Stimulated activated CD8-positive, alpha-beta memory T cell treated with anti-CD3 and anti-CD28 coated beads, Interleukin-4, amount 100 ng/mL, for 4 hours (primary cell): ENCODE measurements around the gene APOA4.

ENCODE experiments used
- DNase-seq, 2 donors: peaks; one replicate each; pipeline ENCODE4 v3.0.0-alpha.2; 2020; ENCODE audit warnings: low read depth in 2 of 2, low spot score in 1 of 2

The APOA4 gene

DNA sequence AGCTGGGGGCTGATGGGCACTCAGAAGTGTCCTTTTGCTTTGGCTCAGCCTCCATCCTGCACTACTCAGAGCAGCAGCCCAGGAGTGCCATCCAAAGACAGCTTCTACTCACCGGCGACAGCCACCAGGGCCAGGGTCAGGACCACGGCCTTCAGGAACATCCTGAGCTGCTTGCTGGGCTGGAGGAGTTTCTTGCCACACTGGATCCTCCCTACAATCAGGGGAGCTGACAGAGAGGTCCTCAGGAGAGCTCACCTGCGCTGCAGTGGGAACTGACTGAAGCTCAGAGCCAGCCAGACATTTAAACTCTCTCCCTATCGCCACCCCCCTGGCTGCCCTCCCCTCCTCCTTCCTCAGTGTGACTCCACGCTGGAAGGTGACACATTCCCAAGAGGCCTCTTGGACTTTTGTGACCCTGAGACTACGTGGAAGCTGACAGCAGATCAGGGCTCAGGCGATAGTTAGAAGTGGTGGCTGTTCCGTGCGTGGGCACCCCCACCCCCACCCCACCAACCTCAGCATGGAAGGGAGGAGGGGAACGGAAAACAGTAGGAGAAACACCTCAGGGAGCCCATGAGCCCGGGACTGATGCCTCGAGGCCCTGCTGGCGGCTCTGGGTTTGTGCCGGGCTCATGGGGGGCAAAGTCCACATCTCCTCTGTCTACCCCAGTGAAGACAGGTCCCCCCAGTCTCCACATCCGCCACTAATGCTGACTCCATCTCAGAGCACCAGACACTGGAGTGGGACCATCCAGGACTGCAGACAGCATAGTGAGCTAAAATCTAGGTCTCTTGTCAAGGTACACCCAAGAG is at the start of gene APOA4:
TSS of gene APOA4 (minus strand) at position 274 of the 813 bp plus-strand sequence. CDS start at position 161, 113 bp downstream.
- no peak for DNase-seq

DNA sequence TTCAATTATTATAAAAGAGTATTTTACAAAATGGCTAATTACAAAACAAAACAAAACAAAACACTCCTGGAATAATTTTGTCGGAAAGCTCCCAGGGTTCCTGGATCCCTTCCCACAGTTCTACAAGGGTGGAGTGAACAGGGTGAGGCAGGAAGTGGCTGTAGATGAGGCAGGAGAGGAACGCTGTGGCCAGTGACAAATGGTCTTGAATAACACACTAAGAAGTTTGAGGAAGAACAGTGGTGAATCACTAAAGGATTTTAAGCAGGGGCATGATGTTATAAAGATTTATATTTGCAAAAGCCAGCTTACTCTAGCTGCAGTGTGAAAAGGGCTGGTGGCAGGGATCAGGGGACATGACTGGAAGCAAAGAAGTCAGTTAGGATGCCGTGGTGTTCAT is 48.1 kb upstream of the APOA4 start:
- no peak for DNase-seq

DNA sequence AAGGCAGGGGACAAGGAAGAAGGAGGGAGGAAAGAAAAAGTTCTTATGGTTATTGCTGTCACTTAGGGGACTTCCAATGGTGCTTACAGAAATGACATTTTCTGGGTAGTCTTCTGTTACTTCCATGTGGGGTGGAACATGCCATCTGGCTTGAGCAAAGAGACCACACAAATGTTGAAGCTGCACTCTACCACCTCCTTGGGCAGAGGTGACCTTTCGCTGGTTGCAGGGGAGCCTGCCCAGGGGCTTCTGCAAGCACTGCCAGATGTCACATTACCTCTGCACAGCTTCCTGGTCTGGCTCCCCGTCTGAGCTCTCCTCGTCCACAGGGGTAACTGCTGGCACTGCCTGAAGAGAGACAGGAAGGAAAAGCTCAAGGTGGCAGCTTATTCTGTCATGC is 47.0 kb upstream of the APOA4 start:
- DNase-seq: no peak

DNA sequence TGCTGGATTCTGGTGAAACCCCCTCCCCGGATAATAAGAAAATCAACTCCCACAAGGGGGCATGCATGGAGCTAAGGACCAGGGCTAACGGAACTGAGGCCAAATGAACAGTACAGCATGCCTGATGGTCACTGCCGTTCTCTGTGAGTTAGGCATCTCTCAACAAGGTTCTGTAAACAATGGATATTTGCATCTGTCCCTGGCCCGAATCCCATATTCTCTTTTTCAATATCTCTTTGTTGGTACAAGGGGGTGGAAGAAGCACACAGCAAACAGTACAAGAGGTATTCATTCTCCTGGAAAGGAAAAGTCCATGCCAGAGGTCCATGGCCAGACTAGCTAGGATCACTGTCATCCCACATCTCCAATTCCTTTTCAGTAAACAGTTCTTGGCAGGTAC is 46.5 kb upstream of the APOA4 start:
- no peak for DNase-seq

DNA sequence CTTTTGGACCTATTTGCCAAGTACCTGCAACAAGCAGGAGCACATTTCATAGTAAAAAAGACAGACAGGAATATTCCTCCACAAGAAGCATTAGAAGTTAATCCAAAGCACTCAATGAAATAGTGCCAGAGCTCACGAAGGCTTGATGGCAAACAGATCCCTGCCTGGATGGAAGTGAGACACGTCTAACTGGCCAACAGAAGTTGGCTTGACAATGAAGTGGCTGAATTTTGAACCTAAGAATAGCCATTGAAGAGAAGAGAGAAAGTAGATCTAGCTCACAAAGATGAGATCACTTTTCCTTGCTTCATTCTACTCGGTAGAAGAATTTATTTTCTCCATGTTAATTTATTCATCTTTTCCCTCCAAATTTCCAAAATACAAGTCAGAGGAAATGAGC is 45.0 kb upstream of the APOA4 start:
- no peak for DNase-seq

DNA sequence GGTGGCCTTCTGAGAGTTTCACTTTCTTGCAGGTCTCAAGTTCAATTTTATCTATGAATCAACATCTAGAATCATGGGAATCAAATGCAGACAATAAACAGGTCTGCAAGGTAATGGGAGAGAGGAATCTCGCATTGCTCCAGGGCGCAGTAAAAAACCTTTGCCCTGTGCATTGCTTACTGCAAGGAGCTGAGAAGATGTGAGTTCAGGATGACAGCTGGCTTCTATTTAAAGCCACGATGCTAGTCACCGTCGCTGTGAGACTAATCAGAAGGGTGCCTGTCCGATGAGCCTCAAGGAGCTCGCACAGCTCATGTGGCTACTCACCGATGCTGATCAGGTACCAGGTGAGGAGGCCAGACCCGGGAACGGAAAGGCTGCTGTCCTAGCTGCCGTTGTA is 44.5 kb upstream of the APOA4 start:
- no peak for DNase-seq

DNA sequence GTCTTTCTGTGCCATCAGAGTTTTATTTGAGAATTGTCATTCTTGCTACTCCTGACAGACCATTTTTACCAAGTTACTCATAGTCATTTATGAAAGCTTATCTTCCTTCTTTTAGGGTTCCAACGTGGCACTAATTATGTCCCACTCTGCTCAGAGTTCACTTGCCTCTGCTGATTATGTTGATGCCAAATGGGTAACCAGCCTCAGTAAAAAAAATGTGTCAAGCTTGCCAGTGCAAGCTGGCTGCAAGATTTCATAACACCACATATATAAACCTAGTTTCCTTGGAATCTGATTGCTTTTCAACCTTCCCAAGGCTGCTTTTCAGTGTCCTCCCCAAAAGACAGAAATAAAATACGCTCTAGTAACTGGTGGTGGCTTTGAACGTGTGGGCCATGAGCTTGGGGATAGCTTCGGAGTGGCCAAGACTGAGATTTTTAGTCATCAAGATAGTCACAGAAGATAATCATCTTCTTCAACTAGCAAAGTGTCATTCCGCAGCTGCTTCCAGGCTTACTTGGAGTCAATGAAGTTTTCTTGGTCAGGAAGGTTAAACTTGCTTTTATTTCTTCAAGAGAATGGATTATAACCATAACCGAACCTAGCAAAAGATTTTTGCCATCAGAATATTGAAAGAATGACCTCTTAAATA is 43.8 kb upstream of the APOA4 start:
- DNase-seq: no peak

DNA sequence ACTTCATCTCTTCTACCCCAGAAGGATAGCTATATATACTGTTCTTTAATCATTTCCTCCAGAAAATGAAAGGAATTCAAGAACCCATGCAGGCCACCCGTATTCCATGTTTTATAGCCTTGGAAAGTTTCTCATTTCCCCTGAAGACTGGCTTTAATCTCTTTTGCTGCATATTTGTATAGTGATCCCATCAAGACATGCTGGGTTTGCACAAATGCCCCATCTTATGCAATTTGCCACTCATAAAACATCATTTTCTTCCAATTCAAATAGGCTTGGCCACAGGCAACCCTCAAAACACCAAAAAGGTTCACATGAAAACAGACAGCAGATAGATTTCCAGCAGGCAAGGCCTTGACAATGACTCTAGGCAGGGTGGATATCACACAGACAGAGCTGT is 42.6 kb upstream of the APOA4 start:
- no peak for DNase-seq

DNA sequence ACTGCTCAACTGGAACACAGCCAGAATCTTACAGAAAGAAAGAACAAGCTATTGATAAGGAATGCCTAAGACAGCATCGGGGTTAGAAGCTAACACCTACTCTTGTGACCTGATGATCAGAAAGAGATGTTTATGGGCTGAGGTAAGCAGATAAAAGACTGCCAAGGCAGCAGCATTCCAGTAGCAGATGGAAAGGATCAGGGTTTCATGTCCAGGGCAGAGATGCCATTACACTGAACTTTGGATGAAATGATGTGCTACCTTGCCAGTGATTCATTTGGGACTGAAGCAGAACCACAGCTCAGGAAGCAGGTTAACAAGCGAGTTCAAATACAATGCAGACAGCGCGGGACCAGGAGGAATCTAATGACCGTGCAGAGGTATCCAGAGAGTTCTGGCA is 41.4 kb upstream of the APOA4 start:
- DNase-seq: no peak

DNA sequence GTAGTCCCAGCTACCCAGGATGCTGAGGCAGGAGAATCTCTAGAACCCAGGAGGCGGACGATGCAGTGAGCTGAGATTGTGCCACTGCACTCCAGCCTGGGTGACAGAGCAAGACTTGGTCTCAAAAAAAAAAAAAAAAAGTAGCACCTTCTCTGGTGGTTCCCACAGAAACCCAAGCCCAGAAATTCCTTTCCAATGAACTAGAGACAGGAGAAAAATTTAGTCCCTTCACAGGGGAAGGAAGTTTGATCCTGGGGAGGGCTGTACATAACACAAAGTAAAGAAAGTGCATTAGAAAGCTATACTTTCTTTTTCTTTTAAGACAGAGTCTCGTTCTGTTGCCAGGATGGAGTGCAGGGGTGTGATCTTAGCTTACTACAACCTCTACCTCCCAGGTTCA is 39.8 kb upstream of the APOA4 start:
- DNase-seq: no peak

DNA sequence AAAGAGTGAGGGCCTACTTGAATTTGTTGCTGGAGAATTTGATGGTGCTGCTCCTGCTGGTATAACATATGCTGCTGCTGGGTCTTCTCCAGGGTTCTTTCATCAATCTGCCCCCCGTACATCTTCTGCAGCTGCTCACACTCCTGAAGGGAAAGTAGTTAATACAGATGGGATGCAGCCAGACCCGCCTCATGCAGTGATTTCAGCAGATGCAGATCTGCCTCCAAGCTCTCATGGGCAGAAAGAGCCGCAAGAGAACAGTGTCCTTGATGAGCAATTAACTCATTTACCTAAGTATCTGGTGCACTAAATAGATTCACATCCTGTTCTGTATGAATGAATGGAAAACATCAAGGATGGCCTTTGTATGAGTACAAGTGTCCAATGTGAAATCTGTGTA is 39.1 kb upstream of the APOA4 start:
- no peak for DNase-seq

DNA sequence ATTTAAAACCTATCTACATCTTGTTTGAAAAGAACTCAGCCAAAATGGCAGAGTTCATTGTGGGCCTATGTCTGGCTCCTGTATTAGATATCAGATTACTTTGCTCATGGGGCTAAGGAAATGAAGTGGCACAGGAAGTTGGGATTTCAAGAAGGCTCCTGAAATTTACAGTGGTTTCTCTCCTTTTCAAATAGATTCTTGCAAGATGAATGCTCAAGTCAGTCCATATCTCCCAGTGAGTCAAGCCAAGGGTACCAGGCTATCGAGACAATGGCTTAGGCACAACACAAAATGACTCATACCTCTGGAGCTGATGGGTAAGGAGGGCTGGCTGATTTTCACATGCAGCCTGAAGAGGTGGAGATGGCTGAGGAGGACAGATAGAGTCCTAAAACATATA is 38.4 kb upstream of the APOA4 start:
- no peak for DNase-seq

DNA sequence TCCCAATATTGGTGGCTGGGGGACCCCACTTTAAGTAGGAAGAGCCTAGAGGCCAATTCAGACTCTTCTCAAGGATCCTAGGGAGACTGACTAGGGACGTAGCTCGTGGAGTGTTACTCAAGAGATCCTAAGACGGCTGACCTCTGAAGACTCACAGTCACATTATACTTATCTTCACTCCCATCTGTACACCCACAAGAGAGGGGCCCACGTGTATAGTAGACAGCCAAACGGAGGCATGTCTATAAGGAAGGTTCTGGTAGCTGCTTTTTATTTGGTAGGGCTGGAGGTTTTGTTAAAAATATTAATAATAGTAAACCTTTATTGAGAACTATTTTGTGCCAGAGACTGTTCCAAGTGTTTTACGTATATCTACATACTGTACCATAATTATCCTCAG is 37.2 kb upstream of the APOA4 start:
- no peak for DNase-seq

DNA sequence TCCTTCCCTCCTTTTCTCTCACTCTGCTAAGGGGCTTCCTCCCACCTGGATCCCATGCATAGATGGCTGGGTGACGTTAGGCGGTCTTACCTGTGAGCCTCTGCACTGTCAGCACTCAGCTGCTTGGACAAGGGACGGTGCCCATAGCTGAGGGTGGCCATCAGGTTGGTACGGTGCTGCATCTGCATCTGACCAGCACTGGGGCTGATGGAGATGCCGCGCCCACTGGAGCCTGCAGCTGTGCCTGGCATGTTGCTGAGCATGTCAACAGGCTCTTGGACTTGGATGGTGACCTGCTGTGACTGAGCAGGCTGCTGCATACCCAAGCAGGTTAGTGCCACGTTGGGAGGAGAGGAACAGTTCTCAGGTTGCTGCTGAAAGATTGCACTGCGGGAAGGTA is 36.1 kb upstream of the APOA4 start:
- DNase-seq: no peak

DNA sequence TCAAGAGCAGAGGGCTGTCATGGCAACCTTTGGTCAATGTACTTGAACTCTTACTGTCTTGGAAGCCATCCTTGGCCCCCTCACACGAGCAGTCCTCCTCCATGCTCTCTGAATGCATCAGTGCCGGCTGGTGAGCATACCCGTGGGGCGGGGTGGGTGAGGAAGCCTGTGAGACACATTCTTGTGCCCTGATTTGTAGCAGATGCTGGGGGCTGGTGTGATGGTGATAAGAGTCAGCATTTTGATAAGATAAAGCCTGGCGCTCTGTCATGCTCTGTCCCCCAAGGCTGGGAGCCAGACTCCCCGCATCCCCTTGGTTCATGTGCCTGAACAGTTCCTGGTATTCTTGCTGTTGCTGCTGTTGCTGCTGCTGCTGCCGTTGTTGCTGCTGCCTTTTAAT is 34.8 kb upstream of the APOA4 start:
- DNase-seq: no peak

DNA sequence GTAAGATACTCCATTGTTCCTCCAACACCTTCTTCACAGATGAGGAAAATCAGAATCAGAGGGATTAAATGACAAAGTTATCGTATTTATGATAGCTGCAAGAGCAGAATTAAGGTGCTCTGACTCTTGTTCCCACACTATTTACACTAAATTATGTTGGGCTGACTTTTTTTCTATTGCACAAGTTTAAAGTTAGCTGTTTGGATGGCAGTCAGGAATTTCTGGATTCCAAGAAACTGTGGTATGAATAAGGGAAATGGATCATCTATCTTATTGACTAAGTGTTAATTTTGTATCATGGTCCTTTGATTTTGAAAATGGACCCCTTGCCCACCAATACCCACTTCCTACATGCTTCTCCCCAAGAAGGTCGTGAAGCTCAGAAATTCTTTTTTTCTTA is 34.2 kb upstream of the APOA4 start:
- DNase-seq: no peak

DNA sequence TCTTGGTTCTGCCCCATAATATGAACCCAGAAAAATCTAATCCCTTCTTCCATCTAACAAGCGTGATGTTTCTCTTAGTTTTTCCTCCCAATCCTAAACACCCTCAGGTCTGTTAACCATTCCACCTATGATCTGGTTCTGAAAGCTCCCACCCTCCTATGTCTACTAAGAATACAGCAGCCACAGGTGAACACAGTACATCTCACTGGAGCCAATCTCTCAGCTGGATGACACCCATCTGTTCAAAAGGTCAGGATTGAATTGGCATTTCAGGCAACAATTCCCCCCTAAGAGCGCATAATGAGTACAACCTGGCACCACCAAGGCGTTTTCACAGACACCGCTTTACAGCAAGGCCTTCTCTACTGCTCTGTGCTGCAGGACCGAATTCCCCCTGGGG is 33.3 kb upstream of the APOA4 start:
- no peak for DNase-seq

DNA sequence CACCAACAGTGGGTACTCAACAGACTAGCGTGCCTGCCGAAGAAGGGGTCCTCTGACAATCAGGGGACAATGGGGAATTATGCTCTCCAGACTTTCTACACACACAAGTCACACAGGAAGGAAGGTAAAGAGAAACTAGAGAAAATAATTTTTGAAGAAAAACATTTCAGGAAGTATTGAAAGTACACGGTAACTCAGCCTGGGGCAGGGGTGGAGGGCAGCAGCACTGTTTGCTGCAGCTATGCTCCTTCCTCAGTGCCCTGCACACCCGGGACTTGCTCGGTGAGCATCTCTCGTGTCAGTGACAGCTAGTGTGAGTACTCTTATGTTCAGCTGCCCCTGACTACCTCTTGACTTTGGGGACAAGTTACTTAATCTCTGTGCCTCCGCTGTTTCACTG is 32.3 kb upstream of the APOA4 start:
- no peak for DNase-seq

DNA sequence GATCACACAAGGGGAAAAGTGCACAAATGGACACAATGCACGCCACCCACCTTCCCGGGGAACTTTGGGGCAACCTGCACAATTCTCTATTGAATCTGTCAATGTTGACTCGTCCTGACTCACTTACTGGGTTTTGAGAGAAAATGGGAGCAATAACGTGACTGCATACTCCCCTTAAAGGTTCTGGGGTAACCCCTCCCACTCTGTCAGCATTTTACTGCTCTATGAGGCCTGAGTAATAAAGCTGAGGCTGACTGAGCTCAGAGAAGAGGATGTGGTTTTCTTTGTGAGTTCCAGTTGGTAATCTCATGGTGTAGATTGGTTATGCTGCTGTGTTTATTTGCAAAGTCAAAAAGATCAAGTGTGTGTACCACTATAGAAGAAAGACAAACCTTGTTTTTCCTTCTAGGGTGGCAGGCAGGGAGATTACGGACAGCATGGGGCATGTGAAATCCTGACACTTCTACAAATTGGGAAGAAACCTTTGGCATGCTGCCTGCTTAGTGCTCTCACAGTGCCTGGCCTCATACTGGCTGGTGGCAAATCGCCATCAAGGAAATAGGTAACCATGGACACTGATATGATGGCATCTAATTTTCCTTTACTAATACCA is 30.5 kb upstream of the APOA4 start:
- DNase-seq: peak; percentile 20 to 34

DNA sequence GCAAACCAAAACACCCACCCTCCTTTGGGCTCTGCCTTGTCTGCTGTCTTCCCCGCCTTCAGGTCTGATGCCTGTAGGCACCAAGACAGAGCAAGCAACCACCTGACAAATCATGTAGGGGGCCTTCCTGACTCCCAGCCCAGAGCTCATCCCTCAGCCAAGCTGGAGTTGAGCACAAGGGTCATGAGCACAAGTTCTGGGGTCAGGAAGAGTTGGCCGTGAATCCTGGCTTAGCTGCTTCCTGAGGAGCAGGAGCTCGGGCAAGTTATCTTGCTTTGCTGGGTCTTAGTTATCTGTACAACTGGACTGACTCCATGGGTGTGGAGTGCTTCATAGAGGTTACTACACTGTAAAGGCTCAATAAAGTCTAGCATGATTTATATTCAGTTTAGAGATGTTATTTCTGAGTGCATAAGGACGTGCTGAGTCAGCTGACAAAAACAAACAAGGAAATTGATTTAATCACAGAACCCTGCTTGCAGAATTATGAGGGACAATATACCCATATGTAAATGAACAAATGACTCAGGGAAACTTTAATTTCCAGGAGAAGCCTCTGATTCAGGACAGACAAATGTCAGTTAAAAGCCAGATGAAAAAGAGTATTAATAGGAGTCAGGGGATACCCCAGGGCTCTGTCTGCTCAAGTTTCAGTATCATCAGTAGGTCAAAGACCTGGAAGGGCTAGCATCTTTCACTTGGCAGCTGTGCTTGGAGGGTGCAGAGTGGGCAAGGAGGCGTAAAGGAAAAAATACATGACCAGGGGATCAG is 29.3 kb upstream of the APOA4 start:
- no peak for DNase-seq

DNA sequence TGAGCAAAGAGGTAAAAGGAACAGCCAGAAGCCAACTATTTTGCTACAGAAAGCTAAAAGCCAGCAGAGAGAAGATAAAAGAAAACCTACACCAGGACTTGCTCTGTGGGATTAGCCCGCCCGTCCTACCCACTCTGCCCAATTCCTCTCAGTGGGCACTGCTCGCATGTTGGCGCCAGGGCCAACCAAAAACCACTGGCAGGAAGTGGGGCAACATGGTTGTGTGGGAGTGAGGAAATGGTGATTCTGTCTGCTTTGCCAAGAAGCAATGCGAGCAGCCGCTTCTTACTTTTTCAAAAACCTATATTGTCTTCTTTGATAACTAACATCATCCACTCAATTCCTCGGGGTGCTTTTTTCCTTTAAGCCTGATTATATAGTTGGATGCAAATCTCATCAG is 28.5 kb upstream of the APOA4 start:
- peak in 1 of 2 donors; percentile 36 for DNase-seq

DNA sequence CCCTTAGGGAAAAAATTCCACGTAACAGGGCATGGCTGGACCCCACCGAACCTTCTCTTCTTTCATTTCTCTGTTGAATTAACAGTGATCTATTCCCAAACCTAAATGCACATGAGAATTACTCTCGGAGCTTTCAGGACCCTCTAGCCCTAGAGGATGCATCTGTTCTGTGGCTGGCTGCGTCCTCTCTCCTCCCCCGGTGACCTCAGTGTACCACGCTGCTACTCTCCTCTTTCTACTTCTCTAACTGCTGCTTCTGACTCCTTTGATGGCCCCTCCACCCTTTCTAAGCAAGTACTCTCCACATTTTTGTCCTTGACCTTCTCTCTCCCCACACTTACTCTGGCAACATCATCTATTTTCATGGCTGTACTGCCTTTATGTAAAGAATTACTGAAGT is 26.4 kb upstream of the APOA4 start:
- no peak for DNase-seq
